Adrenal gland (tissue), 5 donors: ENCODE results near the gene SDHAF2.

ENCODE experiments used
- CTCF ChIP-seq, 6 experiments: fragments of 450-650 bp in 4 of 6; fragments of 200-600 bp in 2 of 6; sonication (generic) in 1 of 6; IDR thresholded peaks; 1 replicate in 5 of 6; 2 replicates in 1 of 6; pipeline versions ENCODE4 v1.5.1 to v1.8.0; 2016 to 2021; ENCODE audit warnings: antibody characterized with exemption in 6 of 6, mild to moderate bottlenecking in 2 of 6, moderate library complexity in 1 of 6
- POLR2A ChIP-seq, 2 donors: fragments of 450-650 bp; IDR thresholded peaks; one replicate each; pipeline ENCODE4 v1.6.1; 2017; ENCODE audit warnings: antibody characterized with exemption in 2 of 2, mild to moderate bottlenecking in 2 of 2, moderate library complexity in 1 of 2
- donor health status: DM: no; HTN: no; CAD: no.

GRCh38 chr11:61446211-61446651 lies 16.3 kb downstream of the SDHAF2 start:
- TF ChIP-seq CTCF (IDR thresholded peaks at IDR 0.05) (peak; percentile 70 to 90 (median 82)), POLR2A (IDR thresholded peaks at IDR 0.05) (no peak)
